HCT116 (cell line): Measurements from ENCODE around the gene PRSS16. TPM values are rescaled to one million over a fixed set of nuclear protein-coding genes. Genes with fewer than 3 reads are reported as not detected.

Experiments
- ATAC-seq: fragments of 200-7000 bp; cut with Tn5 transposase; 2 replicates; pipeline ENCODE4 v1.9.1; 2020; ENCODE audit warnings: mild to moderate bottlenecking, moderate library complexity
- BruUV-seq: library from RNA; stranded (reverse); fragments of 400-500 nt; replicated peaks from 2 replicates; lab custom pipeline; 2021; lab: Mats Ljungman, UMichigan
- CTCF ChIA-PET: fragments of 300-600 bp; sonication (Branson Sonifier 250); formaldehyde crosslinking; loops from one replicate; lab custom pipeline; 2021; ENCODE audit warnings: antibody characterized with exemption; lab: Charles Lee
- POLR2A ChIA-PET: fragments of 300-600, 350-600 bp; sonication (Branson Sonifier 250); formaldehyde crosslinking; loops from one replicate; lab custom pipeline; 2021; ENCODE audit warnings: antibody characterized with exemption; lab: Charles Lee
- RAD21 ChIA-PET, 2 experiments: fragments of 300-600 bp; sonication (Branson Sonifier 250); formaldehyde crosslinking; loops; one replicate each; lab custom pipeline; 2023; ENCODE audit warnings: low total read pairs in 2 of 2; ENCODE audit not compliant: uncharacterized antibody in 2 of 2, unreplicated experiment in 2 of 2, low non-redundant PET in 1 of 2; lab: Charles Lee
- DNase-seq: peaks from one replicate; pipeline ENCODE4 v3.0.0-alpha.2; 2010; ENCODE audit warnings: low read depth, low spot score
- H2AFZ ChIP-seq: fragments of 200-600 bp; shearing (Covaris generic), sonication (generic); 2 replicates; pipeline ENCODE4 v1.6.1; 2017; ENCODE audit warnings: low read depth, mixed run types, mixed read lengths, antibody characterized with exemption, low read length; ENCODE audit not compliant: poor library complexity, severe bottlenecking
- H3K27ac ChIP-seq: 2 replicates; pipeline ENCODE4 v1.5.1; 2012; ENCODE audit warnings: low read depth, low read length
- H3K27me3 ChIP-seq: fragments of 200-600 bp; sonication (generic); 2 replicates; pipeline ENCODE4 v1.6.1; 2016; ENCODE audit warnings: mixed run types, low read length, mixed read lengths; ENCODE audit not compliant: insufficient read depth
- H3K36me3 ChIP-seq, 2 experiments: fragments of 200-500 bp in 1 of 2; fragments of 200-600 bp in 1 of 2; sonication (Bioruptor generic) in 1 of 2; sonication (generic) in 1 of 2; 2 replicates each; pipeline versions ENCODE4 v1.5.1 to v1.6.1; 2014 to 2016; ENCODE audit warnings: low read length in 2 of 2, inconsistent platforms in 1 of 2, mixed read lengths in 1 of 2, mixed run types in 1 of 2; ENCODE audit not compliant: insufficient read depth in 2 of 2, control insufficient read depth in 1 of 2
- H3K4me1 ChIP-seq, 2 experiments: fragments of 200-600 bp in 1 of 2; sonication (generic) in 1 of 2; 2 replicates each; pipeline versions ENCODE4 v1.5.1 to v1.6.1; 2012 to 2017; ENCODE audit warnings: low read length in 2 of 2, inconsistent platforms in 1 of 2, mild to moderate bottlenecking in 1 of 2, mixed read lengths in 1 of 2, mixed run types in 1 of 2, moderate library complexity in 1 of 2; ENCODE audit not compliant: insufficient read depth in 2 of 2, control insufficient read depth in 1 of 2
- H3K4me2 ChIP-seq: fragments of 200-600 bp; sonication (generic); 2 replicates; pipeline ENCODE4 v1.6.1; 2017; ENCODE audit warnings: mixed run types, low read length, mixed read lengths
- H3K4me3 ChIP-seq, 2 experiments: fragments of 200-600 bp in 1 of 2; sonication (generic) in 1 of 2; replicated peaks in 1 of 2; 2 replicates each; pipeline ENCODE4 v1.5.1; 2011 to 2016; ENCODE audit warnings: low read length in 2 of 2, control low read depth in 1 of 2, low read depth in 1 of 2, mild to moderate bottlenecking in 1 of 2, mixed read lengths in 1 of 2, mixed run types in 1 of 2
- H3K79me2 ChIP-seq: fragments of 200-600 bp; sonication (generic); 2 replicates; pipeline ENCODE4 v1.6.1; 2017; ENCODE audit warnings: mild to moderate bottlenecking, mixed run types, low read length, moderate library complexity, mixed read lengths; ENCODE audit not compliant: insufficient read depth
- H3K9ac ChIP-seq: fragments of 200-600 bp; sonication (generic); 2 replicates; pipeline ENCODE4 v1.6.1; 2016; ENCODE audit warnings: low read length, mixed read lengths
- H3K9me2 ChIP-seq: fragments of 200-600 bp; sonication (generic), shearing (Covaris generic); 2 replicates; pipeline ENCODE4 v1.6.1; 2017; ENCODE audit warnings: mixed run types, mild to moderate bottlenecking, moderate library complexity; ENCODE audit not compliant: insufficient read depth
- H3K9me3 ChIP-seq, 2 experiments: fragments of 200-500 bp in 1 of 2; fragments of 200-600 bp in 1 of 2; sonication (Bioruptor generic) in 1 of 2; sonication (generic) in 1 of 2; 2 replicates each; pipeline ENCODE4 v1.6.1; 2014 to 2017; ENCODE audit warnings: low read length in 2 of 2, mixed read lengths in 2 of 2, inconsistent platforms in 1 of 2, low read depth in 1 of 2, mild to moderate bottlenecking in 1 of 2, mixed run types in 1 of 2, moderate library complexity in 1 of 2; ENCODE audit not compliant: control insufficient read depth in 1 of 2, insufficient read depth in 1 of 2
- H4K20me1 ChIP-seq: fragments of 200-600 bp; sonication (generic), shearing (Covaris generic); 2 replicates; pipeline ENCODE4 v1.6.1; 2017; ENCODE audit warnings: mixed run types, mild to moderate bottlenecking, moderate library complexity; ENCODE audit not compliant: insufficient read depth
- CEBPB ChIP-seq: IDR thresholded peaks from 2 replicates; pipeline ENCODE4 v1.6.1; 2012; ENCODE audit warnings: low read depth
- EZH2 ChIP-seq: fragments of 200-600 bp; sonication (generic); IDR thresholded peaks from 2 replicates; pipeline ENCODE4 v1.6.1; 2017; ENCODE audit warnings: antibody characterized with exemption, mixed run types
- EZH2phosphoT487 ChIP-seq: fragments of 200-600 bp; IDR thresholded peaks from 2 replicates; pipeline ENCODE4 v1.6.1; 2018; ENCODE audit warnings: antibody characterized with exemption, borderline replicate concordance
- POLR2A ChIP-seq: IDR thresholded peaks from 2 replicates; pipeline ENCODE4 v1.7.0; 2011; ENCODE audit warnings: borderline replicate concordance; ENCODE audit not compliant: insufficient read depth, insufficient read length; ENCODE audit errors: extremely low read depth
- RAD21 ChIP-seq: IDR thresholded peaks from 2 replicates; pipeline ENCODE4 v1.6.1; 2012; ENCODE audit warnings: low read depth, mild to moderate bottlenecking
- SIN3A ChIP-seq: IDR thresholded peaks from 2 replicates; pipeline ENCODE4 v1.6.1; 2012; ENCODE audit warnings: low read depth
- ZNF274 ChIP-seq: fragments of 200-500 bp; sonication (Bioruptor generic); IDR thresholded peaks from 2 replicates; pipeline ENCODE4 v1.6.1; 2014; ENCODE audit warnings: mild to moderate bottlenecking, low read depth, low read length, inconsistent platforms
- intact Hi-C: fragments of 100-400 bp; cut with micrococcal nuclease; formaldehyde crosslinking; loops from 2 replicates; pipeline ENCODE4 v1.10.0; 2022
- total RNA-seq: library from RNA; stranded (reverse); gene quantifications from one replicate; pipeline ENCODE4 v1.2.1, GENCODE V29; 2021; ENCODE audit not compliant: unreplicated experiment
- TF ChIP-seq, protein P1 (sequence below): IDR thresholded peaks from 2 replicates; pipeline ENCODE4 v1.6.1; 2011; ENCODE audit warnings: mild to moderate bottlenecking, low read length, moderate library complexity; ENCODE audit not compliant: insufficient replicate concordance; ENCODE audit errors: extremely low read depth

The PRSS16 gene
- total RNA-seq, 1 experiment from 2014 or later, result 14.5 TPM

DNA sequence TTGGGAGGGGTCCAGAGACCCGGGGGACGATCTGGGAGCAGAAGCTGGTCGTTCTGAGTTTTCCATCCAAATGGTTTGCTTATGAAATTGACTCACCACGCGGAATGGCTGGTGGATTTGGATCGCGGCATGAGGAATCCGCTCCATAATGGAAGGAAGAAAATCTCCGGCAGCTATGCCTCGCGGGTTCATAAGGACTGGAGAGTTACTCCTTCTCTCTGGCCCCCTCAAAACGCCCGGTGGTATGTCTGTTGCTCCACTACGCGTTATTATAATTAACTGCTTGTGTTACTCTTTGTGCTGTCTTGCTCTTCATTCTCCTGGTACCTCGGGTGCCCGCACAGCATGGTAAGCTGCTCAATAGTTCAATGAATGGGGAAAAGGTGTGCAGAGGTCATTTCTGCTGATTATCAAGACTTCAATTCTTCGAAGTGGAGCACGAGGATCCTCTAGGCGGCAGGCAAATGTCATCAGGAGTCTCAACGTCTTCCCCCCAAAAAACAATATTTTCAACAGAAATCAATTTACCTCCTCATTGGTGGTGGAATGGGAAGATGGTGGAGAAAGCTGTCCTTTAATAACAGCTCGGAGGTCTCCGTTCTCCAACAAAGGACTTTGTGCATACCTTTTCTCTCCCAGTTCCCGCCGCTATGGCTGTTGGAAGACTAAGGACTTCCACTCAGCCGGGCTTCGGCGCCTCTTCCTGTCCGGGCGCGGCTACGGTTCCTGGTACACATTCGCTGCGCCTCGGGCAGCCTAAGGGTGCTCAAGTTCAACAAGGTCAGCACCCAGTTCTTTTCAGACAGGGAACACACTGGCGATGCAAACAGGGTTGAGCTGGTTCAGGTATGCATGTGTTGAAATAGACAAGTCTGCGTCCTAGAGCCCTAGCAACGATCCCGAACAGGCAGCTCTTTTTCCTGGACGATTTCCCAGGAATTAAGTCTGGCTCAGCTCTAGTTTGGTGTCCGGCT, 9.2 kb upstream of the PRSS16 start:
- Histone ChIP-seq H3K4me3 (no peak overlapping the region), H3K9ac (no peak overlapping the region), H4K20me1 (no peaks in the 10 kb centered on the region), H3K9me2 (no peaks in the 10 kb centered on the region), H2AFZ (no peak overlapping the region), H3K9me3 (no peaks in the 10 kb centered on the region), H3K27ac (peak overlapping the region; percentile 6), H3K4me2 (peak overlapping the region; percentile 10; the same call in 1 of the 2 replicates), H3K79me2 (no peaks in the 10 kb centered on the region), H3K4me1 (peaks cover 8 to 21% of the 10 kb centered on the region in 2 experiments; a peak in 3 of 4 replicates), H3K36me3 (no peaks in the 10 kb centered on the region), H3K27me3 (no peaks in the 10 kb centered on the region)
- TF ChIP-seq POLR2A (no peak), SIN3A (no peak), ZNF274 (no peak), RAD21 (no peak), CEBPB (no peak), EZH2 (no peak), EZH2phosphoT487 (no peak)
- TF ChIP-seq, protein P1, sequence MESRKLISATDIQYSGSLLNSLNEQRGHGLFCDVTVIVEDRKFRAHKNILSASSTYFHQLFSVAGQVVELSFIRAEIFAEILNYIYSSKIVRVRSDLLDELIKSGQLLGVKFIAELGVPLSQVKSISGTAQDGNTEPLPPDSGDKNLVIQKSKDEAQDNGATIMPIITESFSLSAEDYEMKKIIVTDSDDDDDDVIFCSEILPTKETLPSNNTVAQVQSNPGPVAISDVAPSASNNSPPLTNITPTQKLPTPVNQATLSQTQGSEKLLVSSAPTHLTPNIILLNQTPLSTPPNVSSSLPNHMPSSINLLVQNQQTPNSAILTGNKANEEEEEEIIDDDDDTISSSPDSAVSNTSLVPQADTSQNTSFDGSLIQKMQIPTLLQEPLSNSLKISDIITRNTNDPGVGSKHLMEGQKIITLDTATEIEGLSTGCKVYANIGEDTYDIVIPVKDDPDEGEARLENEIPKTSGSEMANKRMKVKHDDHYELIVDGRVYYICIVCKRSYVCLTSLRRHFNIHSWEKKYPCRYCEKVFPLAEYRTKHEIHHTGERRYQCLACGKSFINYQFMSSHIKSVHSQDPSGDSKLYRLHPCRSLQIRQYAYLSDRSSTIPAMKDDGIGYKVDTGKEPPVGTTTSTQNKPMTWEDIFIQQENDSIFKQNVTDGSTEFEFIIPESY, result no peak
- ChIA-PET CTCF (interaction anchor here (2.7 kb wide), 1 partner anchor 13 kb away, joined by 12 read pairs; no protein-coding TSS in a partner anchor), POLR2A (interaction anchor here (1.6 to 2.1 kb wide), 3 partner anchors 13 to 91 kb away, joined by 5 to 10 read pairs (median 5); a partner anchor contains a TSS), RAD21 (no interaction called here)
- intact Hi-C loops, result loop anchor here (5.0 to 10.0 kb wide), 3 partner anchors 449 to 1487 kb away; no protein-coding TSS in a partner anchor
- DNase-seq, result no peak
- BruUV-seq, result no TSS peak
- ATAC-seq, result no peak
